WTC11 (cell line): ENCODE results near the gene DISP3. TPM values are rescaled to one million over a fixed set of nuclear protein-coding genes. Genes with fewer than 3 reads are reported as not detected.

Experiments used
- ATAC-seq: fragments of 200-7000 bp; cut with Tn5 transposase; 2 replicates; pipeline ENCODE4 v1.10.0; 2021; ENCODE audit warnings: mild to moderate bottlenecking, moderate library complexity
- CTCF ChIA-PET: fragments of 300-600 bp; sonication (Branson Sonifier 250); formaldehyde crosslinking; loops from one replicate; lab custom pipeline; 2021; ENCODE audit warnings: antibody characterized with exemption; lab: Charles Lee
- POLR2A ChIA-PET: fragments of 350-600 bp; sonication (Branson Sonifier 250); formaldehyde crosslinking; loops from one replicate; lab custom pipeline; 2021; ENCODE audit warnings: antibody characterized with exemption; lab: Charles Lee
- DNase-seq: peaks from one replicate; pipeline ENCODE4 v3.0.0; 2021; ENCODE audit warnings: low spot score
- H3K27ac Mint-ChIP-seq: 2 replicates; pipeline ENCODE4 v1.8.0; 2021; ENCODE audit warnings: mixed read lengths
- H3K27me3 Mint-ChIP-seq: 2 replicates; pipeline ENCODE4 v1.8.0; 2021; ENCODE audit warnings: low read depth, mild to moderate bottlenecking, moderate library complexity, mixed read lengths
- H3K36me3 Mint-ChIP-seq: 2 replicates; pipeline ENCODE4 v1.8.0; 2021; ENCODE audit warnings: mixed read lengths
- H3K4me1 Mint-ChIP-seq: 2 replicates; pipeline ENCODE4 v1.8.0; 2022; ENCODE audit warnings: mixed read lengths
- H3K4me3 Mint-ChIP-seq: 2 replicates; pipeline ENCODE4 v1.8.0; 2021; ENCODE audit warnings: mild to moderate bottlenecking, moderate library complexity, mixed read lengths
- H3K9me3 Mint-ChIP-seq: 2 replicates; pipeline ENCODE4 v1.8.0; 2021; ENCODE audit warnings: mixed read lengths
- E2F4 ChIP-seq: sonication (generic); formaldehyde crosslinking; IDR thresholded peaks from 2 replicates; pipeline ENCODE4 v1.8.1; 2022; ENCODE audit warnings: low read depth, mild to moderate bottlenecking, moderate library complexity, missing genetic modification reagents, borderline replicate concordance
- ETV6 ChIP-seq: sonication (generic); formaldehyde crosslinking; IDR thresholded peaks from 2 replicates; pipeline ENCODE4 v1.8.1; 2022; ENCODE audit warnings: mild to moderate bottlenecking, missing genetic modification reagents
- KAT7 ChIP-seq: sonication (generic); formaldehyde crosslinking; IDR thresholded peaks from 2 replicates; pipeline ENCODE4 v1.8.1; 2023; ENCODE audit warnings: missing genetic modification reagents, mild to moderate bottlenecking, borderline replicate concordance
- OVOL2 ChIP-seq: fragments of 250-450 bp; sonication (Bioruptor Pico); IDR thresholded peaks from 2 replicates; pipeline ENCODE4 v1.9.0; 2021; ENCODE audit warnings: mild to moderate bottlenecking, borderline replicate concordance
- SP1 ChIP-seq: sonication (generic); formaldehyde crosslinking; conservative IDR thresholded peaks from 2 replicates; pipeline ENCODE4 v1.8.1; 2022; ENCODE audit warnings: missing genetic modification reagents
- ZNF138 ChIP-seq: sonication (generic); formaldehyde crosslinking; conservative IDR thresholded peaks from 2 replicates; pipeline ENCODE4 v1.8.1; 2022; ENCODE audit warnings: mild to moderate bottlenecking, moderate library complexity, missing genetic modification reagents
- ZNF396 ChIP-seq: fragments of 250-450 bp; sonication (Bioruptor Pico); IDR thresholded peaks from 2 replicates; pipeline ENCODE4 v1.8.0; 2021; ENCODE audit warnings: mild to moderate bottlenecking, moderate library complexity, borderline replicate concordance
- total RNA-seq: library from RNA; stranded (reverse); gene quantifications from 3 replicates; pipeline ENCODE4 v1.2.3, GENCODE V29; 2021
- TF ChIP-seq, protein P1 (sequence below): sonication (generic); formaldehyde crosslinking; IDR thresholded peaks from 2 replicates; pipeline ENCODE4 v1.8.0; 2023; ENCODE audit warnings: mild to moderate bottlenecking, missing genetic modification reagents
- TF ChIP-seq, protein P2 (sequence below): sonication (generic); formaldehyde crosslinking; IDR thresholded peaks from 2 replicates; pipeline ENCODE4 v1.8.1; 2022; ENCODE audit warnings: low read depth, missing genetic modification reagents, borderline replicate concordance
- TF ChIP-seq, protein P3 (sequence below): sonication (generic); formaldehyde crosslinking; IDR thresholded peaks from 2 replicates; pipeline ENCODE4 v1.8.1; 2022; ENCODE audit warnings: missing genetic modification reagents, borderline replicate concordance

The DISP3 gene
- total RNA-seq, 1 experiment from 2014 or later: 6.0 TPM

GRCh38 chr1:11558871-11559590 lies 80.1 kb downstream of the DISP3 start:
- no peaks in the 10 kb centered on the region for H3K36me3 Mint-ChIP-seq
- H3K4me1 Mint-ChIP-seq: peaks cover 34% of the 10 kb centered on the region
- no peak overlapping the region for H3K27ac Mint-ChIP-seq
- peaks cover 3% of the 10 kb centered on the region; the same call in 1 of the 2 replicates for H3K27me3 Mint-ChIP-seq
- TF ChIP-seq ZNF138 (CRISPR knock-in tag) (no peak), OVOL2 (CRISPR knock-in tag) (no peak), E2F4 (CRISPR knock-in tag) (no peak), SP1 (CRISPR knock-in tag) (no peak), KAT7 (CRISPR knock-in tag) (no peak), ETV6 (CRISPR knock-in tag) (no peak)
- TF ChIP-seq, protein P1, sequence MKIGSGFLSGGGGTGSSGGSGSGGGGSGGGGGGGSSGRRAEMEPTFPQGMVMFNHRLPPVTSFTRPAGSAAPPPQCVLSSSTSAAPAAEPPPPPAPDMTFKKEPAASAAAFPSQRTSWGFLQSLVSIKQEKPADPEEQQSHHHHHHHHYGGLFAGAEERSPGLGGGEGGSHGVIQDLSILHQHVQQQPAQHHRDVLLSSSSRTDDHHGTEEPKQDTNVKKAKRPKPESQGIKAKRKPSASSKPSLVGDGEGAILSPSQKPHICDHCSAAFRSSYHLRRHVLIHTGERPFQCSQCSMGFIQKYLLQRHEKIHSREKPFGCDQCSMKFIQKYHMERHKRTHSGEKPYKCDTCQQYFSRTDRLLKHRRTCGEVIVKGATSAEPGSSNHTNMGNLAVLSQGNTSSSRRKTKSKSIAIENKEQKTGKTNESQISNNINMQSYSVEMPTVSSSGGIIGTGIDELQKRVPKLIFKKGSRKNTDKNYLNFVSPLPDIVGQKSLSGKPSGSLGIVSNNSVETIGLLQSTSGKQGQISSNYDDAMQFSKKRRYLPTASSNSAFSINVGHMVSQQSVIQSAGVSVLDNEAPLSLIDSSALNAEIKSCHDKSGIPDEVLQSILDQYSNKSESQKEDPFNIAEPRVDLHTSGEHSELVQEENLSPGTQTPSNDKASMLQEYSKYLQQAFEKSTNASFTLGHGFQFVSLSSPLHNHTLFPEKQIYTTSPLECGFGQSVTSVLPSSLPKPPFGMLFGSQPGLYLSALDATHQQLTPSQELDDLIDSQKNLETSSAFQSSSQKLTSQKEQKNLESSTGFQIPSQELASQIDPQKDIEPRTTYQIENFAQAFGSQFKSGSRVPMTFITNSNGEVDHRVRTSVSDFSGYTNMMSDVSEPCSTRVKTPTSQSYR (CRISPR knock-in tag): no peak
- TF ChIP-seq, protein P2, sequence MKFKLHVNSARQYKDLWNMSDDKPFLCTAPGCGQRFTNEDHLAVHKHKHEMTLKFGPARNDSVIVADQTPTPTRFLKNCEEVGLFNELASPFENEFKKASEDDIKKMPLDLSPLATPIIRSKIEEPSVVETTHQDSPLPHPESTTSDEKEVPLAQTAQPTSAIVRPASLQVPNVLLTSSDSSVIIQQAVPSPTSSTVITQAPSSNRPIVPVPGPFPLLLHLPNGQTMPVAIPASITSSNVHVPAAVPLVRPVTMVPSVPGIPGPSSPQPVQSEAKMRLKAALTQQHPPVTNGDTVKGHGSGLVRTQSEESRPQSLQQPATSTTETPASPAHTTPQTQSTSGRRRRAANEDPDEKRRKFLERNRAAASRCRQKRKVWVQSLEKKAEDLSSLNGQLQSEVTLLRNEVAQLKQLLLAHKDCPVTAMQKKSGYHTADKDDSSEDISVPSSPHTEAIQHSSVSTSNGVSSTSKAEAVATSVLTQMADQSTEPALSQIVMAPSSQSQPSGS (CRISPR knock-in tag): no peak
- TF ChIP-seq, all 79 proteins: peak for 0
- ATAC-seq: no peak
- H3K9me3 Mint-ChIP-seq: peaks cover 6% of the 10 kb centered on the region
- POLR2A ChIA-PET: no interaction called here
- no peak overlapping the region for H3K4me3 Mint-ChIP-seq
- CTCF ChIA-PET: interaction anchor here (0.8 to 2.5 kb wide), 5 partner anchors 8 to 522 kb away, joined by 4 to 17 read pairs (median 5); no protein-coding TSS in a partner anchor
- no peak for DNase-seq

DNA sequence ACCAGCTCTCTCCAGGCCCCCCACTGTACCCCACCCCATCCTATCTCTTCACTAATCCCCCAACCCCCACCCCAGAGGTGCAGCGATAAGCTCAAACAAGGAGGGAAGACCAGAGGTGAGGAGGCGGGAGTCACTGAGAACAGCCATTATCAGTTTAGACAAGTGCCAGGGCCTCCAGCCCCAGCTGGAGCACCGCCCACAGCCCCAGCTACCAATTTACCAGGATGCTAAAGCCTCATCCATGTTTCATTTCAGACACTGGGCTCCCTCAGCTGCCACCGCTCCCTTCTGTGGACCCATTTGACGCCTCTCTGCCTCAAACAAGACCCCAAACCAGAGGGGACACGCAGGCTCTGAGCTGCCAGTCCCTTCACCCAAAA lies 80.6 kb downstream of the DISP3 start:
- no peak for TF ChIP-seq ZNF396 (CRISPR knock-in tag)
- no peak for TF ChIP-seq ZNF138 (CRISPR knock-in tag)
- TF ChIP-seq, protein P3, sequence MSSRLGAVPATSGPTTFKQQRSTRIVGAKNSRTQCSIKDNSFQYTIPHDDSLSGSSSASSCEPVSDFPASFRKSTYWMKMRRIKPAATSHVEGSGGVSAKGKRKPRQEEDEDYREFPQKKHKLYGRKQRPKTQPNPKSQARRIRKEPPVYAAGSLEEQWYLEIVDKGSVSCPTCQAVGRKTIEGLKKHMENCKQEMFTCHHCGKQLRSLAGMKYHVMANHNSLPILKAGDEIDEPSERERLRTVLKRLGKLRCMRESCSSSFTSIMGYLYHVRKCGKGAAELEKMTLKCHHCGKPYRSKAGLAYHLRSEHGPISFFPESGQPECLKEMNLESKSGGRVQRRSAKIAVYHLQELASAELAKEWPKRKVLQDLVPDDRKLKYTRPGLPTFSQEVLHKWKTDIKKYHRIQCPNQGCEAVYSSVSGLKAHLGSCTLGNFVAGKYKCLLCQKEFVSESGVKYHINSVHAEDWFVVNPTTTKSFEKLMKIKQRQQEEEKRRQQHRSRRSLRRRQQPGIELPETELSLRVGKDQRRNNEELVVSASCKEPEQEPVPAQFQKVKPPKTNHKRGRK (CRISPR knock-in tag): no peak
- TF ChIP-seq, protein P1 (CRISPR knock-in tag): no peak
- H3K36me3 Mint-ChIP-seq: no peaks in the 10 kb centered on the region
- ATAC-seq (no peak), DNase-seq (no peak)
- CTCF ChIA-PET: interaction anchor here (0.8 to 2.5 kb wide), 5 partner anchors 9 to 522 kb away, joined by 4 to 17 read pairs (median 5); no protein-coding TSS in a partner anchor
- peaks cover 30% of the 10 kb centered on the region for H3K4me1 Mint-ChIP-seq
- no peak overlapping the region for H3K4me3 Mint-ChIP-seq
- H3K27ac Mint-ChIP-seq: no peak overlapping the region
- peaks cover 3% of the 10 kb centered on the region; the same call in 1 of the 2 replicates for H3K27me3 Mint-ChIP-seq
- H3K9me3 Mint-ChIP-seq: 0 out of 2 replicates have a peak, but pooled peaks cover under 1% of the 10 kb centered on the region
- POLR2A ChIA-PET: no interaction called here
